Measurements from ENCODE around the gene PCSK5.
A peak's percentile ranks its signal among the peaks of the same experiment; 100 is the strongest.

PCSK5 gene

DNA sequence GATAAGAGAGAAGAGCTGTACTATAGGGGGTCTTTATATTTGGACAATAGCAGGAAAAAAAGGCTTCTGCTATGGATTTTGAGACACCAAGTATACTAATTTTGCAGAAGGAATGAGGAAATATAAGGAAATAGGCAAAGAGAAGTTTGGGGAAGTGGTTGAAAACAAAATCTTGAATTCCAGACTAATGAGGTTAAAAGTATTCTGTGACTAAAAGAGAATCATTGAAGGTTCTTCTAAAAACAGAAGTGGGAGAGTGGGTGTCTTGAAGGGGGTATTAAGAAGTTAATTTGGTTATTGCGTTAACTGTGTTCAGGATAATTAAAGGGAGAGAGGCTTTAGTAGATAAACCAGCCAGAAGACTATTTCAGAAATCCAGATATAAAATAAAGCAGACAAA lies 355.0 kb downstream of the PCSK5 start:
- no peak overlapping the region for H3K4me3 ChIP-seq (ENCODE audit: low read depth, low read length)
- DNase-seq (ENCODE audit: low read depth, low spot score) = no peak
- ChIA-PET CTCF (interaction anchor here (0.7 kb wide), 1 partner anchor 24 kb away, joined by 3 read pairs; no protein-coding TSS in a partner anchor), POLR2A (no interaction called here)
- TF ChIP-seq, protein P1, sequence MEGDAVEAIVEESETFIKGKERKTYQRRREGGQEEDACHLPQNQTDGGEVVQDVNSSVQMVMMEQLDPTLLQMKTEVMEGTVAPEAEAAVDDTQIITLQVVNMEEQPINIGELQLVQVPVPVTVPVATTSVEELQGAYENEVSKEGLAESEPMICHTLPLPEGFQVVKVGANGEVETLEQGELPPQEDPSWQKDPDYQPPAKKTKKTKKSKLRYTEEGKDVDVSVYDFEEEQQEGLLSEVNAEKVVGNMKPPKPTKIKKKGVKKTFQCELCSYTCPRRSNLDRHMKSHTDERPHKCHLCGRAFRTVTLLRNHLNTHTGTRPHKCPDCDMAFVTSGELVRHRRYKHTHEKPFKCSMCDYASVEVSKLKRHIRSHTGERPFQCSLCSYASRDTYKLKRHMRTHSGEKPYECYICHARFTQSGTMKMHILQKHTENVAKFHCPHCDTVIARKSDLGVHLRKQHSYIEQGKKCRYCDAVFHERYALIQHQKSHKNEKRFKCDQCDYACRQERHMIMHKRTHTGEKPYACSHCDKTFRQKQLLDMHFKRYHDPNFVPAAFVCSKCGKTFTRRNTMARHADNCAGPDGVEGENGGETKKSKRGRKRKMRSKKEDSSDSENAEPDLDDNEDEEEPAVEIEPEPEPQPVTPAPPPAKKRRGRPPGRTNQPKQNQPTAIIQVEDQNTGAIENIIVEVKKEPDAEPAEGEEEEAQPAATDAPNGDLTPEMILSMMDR (IDR thresholded peaks at IDR 0.05; ENCODE audit: insufficient read depth, low read length, missing control alignments) = no peak

DNA sequence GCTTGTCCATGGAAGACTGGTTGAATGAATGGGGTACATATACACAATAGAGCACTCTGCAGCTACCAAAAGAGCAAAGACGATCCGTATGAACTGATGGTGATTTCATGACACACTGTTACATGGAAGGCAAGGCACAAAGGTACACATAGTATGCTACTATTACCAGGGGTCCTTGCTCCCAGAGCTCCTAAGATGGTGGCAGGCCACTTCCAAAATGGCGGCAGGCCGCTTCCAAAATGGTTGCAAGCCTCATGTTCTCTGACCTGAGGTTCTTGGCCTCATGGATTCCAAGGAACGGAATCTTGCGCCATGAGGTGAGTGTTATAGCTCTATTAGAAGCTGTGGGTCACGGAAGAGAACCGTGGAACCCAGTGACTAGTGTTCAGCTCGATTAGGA lies 356.2 kb downstream of the PCSK5 start:
- H3K4me3 ChIP-seq (ENCODE audit: low read depth, low read length) = no peak overlapping the region
- ChIA-PET CTCF (no interaction called here), POLR2A (no interaction called here)
- no peak for DNase-seq (ENCODE audit: low read depth, low spot score)
- TF ChIP-seq, protein P1 (IDR thresholded peaks at IDR 0.05; ENCODE audit: insufficient read depth, low read length, missing control alignments) = no peak

DNA sequence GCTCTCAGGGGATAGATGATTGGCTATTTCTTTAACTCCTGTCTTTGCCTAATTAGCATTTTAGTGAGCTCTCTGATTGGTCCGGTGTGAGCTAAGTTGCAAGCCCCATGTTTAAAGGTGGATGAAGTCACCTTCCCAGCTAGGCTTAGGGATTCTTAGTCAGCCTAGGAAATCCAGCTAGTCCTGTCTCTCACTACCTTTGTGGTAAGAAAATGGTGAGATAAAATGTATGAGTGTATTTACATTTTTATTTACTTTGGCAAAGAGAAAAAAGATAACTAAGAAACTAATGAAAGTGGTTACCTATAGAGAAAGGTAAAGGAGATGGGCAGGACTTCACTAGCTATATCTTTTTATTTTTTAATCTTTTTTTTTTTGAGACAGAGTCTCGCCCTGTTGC lies 357.0 kb downstream of the PCSK5 start:
- H3K4me3 ChIP-seq (ENCODE audit: low read depth, low read length) = no peak overlapping the region
- TF ChIP-seq, protein P1 (IDR thresholded peaks at IDR 0.05; ENCODE audit: insufficient read depth, low read length, missing control alignments) = no peak
- POLR2A ChIA-PET = no interaction called here
- no peak for DNase-seq (ENCODE audit: low read depth, low spot score)
- CTCF ChIA-PET = no interaction called here

DNA sequence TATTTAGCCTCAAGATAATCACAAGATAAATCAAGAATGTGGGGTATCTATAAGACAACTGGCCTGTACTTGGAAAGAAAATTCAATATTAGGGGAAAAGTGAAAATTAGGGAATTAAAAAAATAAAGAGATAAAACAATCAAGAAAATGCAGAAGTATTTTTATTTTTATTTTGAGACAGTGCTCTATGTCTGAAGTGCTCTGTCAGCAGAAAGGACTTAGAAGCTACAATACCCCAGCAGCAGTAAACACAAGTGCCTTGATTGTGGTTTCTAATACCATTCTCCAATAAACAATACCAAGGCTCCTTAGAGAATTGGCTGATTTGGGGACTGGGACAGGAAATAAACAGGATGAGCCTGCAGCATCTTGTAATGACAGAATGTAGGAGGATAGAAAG lies 358.8 kb downstream of the PCSK5 start:
- DNase-seq (ENCODE audit: low read depth, low spot score) = no peak
- ChIA-PET CTCF (no interaction called here), POLR2A (no interaction called here)
- no peak overlapping the region for H3K4me3 ChIP-seq (ENCODE audit: low read depth, low read length)
- TF ChIP-seq, protein P1 (IDR thresholded peaks at IDR 0.05; ENCODE audit: insufficient read depth, low read length, missing control alignments) = no peak

DNA sequence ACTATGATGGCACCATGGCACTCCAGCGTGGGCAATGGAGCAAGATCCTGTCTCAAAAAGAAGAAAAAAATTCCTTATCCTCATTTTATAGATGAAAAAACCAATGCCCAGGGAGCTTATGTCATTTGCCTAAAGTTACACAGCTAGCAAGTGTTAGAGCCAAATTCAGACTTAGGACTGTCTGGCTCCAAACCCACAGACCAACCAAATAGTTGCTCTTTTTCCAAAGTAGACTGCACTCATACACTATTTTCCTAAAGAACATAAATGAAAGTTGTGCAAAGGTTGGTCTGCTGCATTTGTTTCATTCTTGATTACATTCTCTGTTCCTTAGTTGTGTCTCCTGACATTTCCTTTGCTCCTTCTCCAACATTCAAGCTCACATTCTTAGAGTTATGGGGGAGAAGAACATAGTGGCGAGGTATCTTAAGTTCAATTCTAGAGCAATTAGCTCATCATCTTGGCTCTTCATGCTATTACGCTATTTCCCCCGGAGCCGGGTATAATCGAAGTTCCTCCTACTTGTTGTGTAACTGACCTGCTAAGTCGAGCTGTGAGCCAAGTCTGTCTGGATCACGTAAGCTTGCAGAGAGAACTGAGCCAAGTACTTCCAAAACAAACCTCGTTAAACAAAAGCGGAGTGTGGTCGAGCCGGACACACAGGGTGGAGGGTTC lies 365.4 kb downstream of the PCSK5 start:
- CTCF ChIA-PET = no interaction called here
- TF ChIP-seq, protein P1 (IDR thresholded peaks at IDR 0.05; ENCODE audit: insufficient read depth, low read length, missing control alignments) = no peak
- DNase-seq (ENCODE audit: low read depth, low spot score) = peak; percentile 36
- POLR2A ChIA-PET = no interaction called here
- no peak overlapping the region for H3K4me3 ChIP-seq (ENCODE audit: low read depth, low read length)

DNA sequence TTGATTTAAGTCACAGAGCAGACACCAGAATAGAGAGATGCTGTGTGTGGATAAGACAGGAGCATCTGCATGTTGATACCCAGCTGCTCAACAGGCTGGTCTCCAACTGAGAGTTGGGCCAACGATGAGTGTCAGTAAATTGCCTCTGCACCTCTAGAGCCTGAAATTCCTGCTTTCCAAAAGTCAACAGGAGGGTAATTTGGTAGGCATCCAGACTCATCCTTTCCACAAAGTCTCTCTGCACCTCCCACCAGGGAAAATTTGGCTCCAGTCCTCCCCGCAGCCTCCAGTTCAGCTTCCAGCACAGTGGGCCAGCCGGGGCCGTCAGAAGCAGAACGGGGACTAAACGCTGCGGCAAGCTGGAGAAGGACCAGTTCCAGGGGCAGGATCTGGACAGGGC lies 366.8 kb downstream of the PCSK5 start:
- POLR2A ChIA-PET = no interaction called here
- TF ChIP-seq, protein P1 (IDR thresholded peaks at IDR 0.05; ENCODE audit: insufficient read depth, low read length, missing control alignments) = no peak
- CTCF ChIA-PET = no interaction called here

More for the DNA sequence above, 366.8 kb downstream of the PCSK5 start:
- no peak for DNase-seq (ENCODE audit: low read depth, low spot score)
- no peak overlapping the region for H3K4me3 ChIP-seq (ENCODE audit: low read depth, low read length)

Measured in AG04449 (cell line).